Right lung (tissue), 5 donors: ENCODE measurements around the gene AZI2. TPM values are rescaled to one million over a fixed set of nuclear protein-coding genes. Genes with fewer than 3 reads are reported as not detected.
A peak's percentile ranks its signal among the peaks of the same experiment; 100 is the strongest.

Experiments used
- DNase-seq, 2 donors: peaks; one replicate each; pipeline ENCODE4 v3.0.0-alpha.2; 2013
- polyA plus RNA-seq, 5 donors: library from polyadenylated mRNA; unstranded; fragments of 120-200 nt; gene quantifications; one replicate each; pipeline versions ENCODE4 v1.2.1 to v1.2.3, GENCODE V29; 2013; ENCODE audit warnings: inconsistent platforms in 1 of 5, low replicate concordance in 1 of 5; ENCODE audit not compliant: insufficient read length in 5 of 5, insufficient read depth in 1 of 5

The AZI2 gene
- polyA plus RNA-seq, 5 donors = 100 to 162 (median 126) TPM

GRCh38 chr3:28316226-28316625, 32.4 kb downstream of the AZI2 start:
- no peak for DNase-seq

- DNase-seq = no peak
These were observed 32.9 kb downstream of the AZI2 start for GRCh38 chr3:28315711-28316110.

GRCh38 chr3:28308196-28308595, 40.4 kb downstream of the AZI2 start:
- DNase-seq = no peak

GRCh38 chr3:28301688-28302087, 46.9 kb downstream of the AZI2 start:
- peak in 1 of 2 donors; percentile 20 for DNase-seq

GRCh38 chr3:28300345-28300962, 48.2 kb downstream of the AZI2 start:
- no peak for DNase-seq

- DNase-seq = no peak
These were observed 48.9 kb downstream of the AZI2 start for GRCh38 chr3:28299705-28300104.

GRCh38 chr3:28295898-28296490, 52.6 kb downstream of the AZI2 start:
- DNase-seq = no peak

- DNase-seq = no peak
These were observed 53.8 kb downstream of the AZI2 start for GRCh38 chr3:28294667-28295413.

GRCh38 chr3:28292622-28293021, 56.0 kb downstream of the AZI2 start:
- DNase-seq = no peak

- no peak for DNase-seq
These were observed 57.0 kb downstream of the AZI2 start for GRCh38 chr3:28291577-28291976.

- no peak for DNase-seq
These were observed 57.7 kb downstream of the AZI2 start for GRCh38 chr3:28290863-28291300.

GRCh38 chr3:28287046-28287445, 61.6 kb downstream of the AZI2 start:
- no peak for DNase-seq

GRCh38 chr3:28286595-28286994, 62.0 kb downstream of the AZI2 start:
- peak; percentile 28 to 36 for DNase-seq

- DNase-seq = peak; percentile 13 to 16
These were observed 67.8 kb downstream of the AZI2 start for GRCh38 chr3:28280781-28281180.

GRCh38 chr3:28279770-28280169, 68.9 kb downstream of the AZI2 start:
- DNase-seq = no peak

- DNase-seq = peak in 1 of 2 donors; percentile 16
These were observed 69.7 kb downstream of the AZI2 start for GRCh38 chr3:28278918-28279317.

- DNase-seq = no peak
These were observed 74.8 kb downstream of the AZI2 start for GRCh38 chr3:28273837-28274236.

Other genes starting within 250 kb of the AZI2 start
- 10 to 100 TPM; 25.0 to 32.9 (median 29.8) TPM for gene CMC1, start 107.2 kb downstream of the AZI2 start, polyA plus RNA-seq
- gene ZCWPW2, start 103 bp downstream of the AZI2 start, polyA plus RNA-seq = 1 to 10 TPM; 1.8 to 3.5 (median 2.6) TPM